Embryonic facial prominence (tissue), 1 donor: ENCODE measurements around the gene ZNF652.
"Not testable (repeated sequence)": the region's sequence is repeated elsewhere in the genome, so short reads cannot be mapped to it uniquely, and the experiment has no call there.

Experiments used
- DNase-seq: peaks from one replicate; pipeline ENCODE4 v3.0.0-alpha.2; 2016; ENCODE audit errors: extremely low spot score

ZNF652 gene

GRCh38 chr17:49386373-49386772, 24.3 kb upstream of the ZNF652 start:
- DNase-seq: no peak

- no peak for DNase-seq
Measured at GRCh38 chr17:49384951-49385350, 22.9 kb upstream of the ZNF652 start.

- DNase-seq: no peak
Measured at GRCh38 chr17:49383060-49383459, 21.0 kb upstream of the ZNF652 start.

DNA sequence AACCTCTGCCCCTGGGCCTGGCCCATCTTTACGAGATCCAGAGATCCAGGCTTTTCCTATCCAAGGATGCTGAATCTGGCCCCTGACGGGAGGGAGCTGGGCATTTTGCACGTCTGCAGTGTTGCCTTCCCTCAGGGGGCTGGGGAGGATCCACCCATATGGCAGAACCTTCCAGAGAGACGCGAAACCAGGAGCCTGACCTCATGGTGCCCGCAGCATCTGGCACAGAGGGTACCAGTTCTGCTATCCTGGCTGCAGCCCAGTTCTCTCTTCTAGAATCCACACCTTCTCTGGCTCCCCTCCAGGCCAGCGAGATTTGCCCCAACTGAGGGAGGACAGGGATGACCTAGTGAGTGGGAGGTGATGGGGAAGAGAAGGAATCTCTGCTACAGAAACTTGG, 20.5 kb upstream of the ZNF652 start:
- no peak for DNase-seq

GRCh38 chr17:49381793-49382192, 19.7 kb upstream of the ZNF652 start:
- DNase-seq: no peak

DNA sequence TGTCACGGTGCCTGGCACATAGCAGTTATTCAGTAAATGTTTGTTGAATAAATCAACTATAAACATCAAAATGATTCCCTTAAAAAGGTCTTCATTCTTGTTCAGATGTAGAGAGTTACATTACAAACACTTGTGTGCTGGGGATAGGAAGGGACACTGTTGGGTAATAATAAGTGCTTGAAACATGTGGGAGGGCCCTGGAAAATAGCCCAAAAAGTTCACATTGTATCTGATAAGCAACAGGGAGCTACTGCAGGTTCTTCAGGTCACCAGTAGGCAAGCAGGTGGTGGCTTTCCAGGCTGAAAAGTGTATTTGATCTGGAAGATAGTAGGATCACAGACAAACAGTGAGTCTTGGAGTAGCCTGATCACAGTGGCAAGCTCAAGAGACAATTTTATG, 19.0 kb upstream of the ZNF652 start:
- DNase-seq: no peak

GRCh38 chr17:49379926-49380325, 17.9 kb upstream of the ZNF652 start:
- DNase-seq: no peak

DNA sequence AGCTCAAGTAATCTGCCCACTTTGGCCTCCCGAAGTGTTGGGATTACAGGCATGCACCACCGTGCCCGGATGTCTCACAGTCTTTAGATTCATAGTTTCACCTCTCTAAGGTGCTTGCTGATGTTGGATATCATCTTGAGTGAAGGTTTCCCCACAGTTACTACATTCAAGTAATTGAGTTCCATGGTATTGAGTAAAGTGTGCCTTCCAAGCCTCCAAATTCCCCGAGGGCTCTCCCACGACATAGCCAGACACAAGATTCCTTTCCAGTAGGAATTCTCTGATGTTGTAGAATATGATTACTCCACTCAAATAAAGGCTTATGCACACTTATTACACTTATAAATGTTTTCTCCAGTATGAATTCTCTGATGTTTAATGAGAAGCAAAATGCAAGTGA, 16.3 kb upstream of the ZNF652 start:
- no peak for DNase-seq

DNA sequence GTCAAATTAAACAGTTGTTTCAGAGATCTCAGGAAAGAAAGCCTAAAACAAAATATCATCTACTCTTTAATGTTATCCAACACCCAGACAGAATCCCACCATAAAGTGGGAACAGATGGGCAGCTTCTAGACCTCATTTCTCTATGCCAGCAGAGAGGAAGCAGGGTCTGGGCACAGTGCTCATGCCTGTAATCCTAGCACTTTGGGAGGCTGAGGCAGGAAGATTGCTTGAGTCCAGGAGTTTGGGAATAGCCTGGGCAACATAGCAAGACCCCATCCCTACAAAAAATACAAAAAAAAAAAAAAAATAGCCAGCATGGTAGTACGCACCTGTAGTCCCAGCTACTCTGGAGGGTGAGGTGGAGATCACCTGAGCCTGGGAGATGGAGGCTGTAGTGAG, 13.5 kb upstream of the ZNF652 start:
- DNase-seq: no peak

- DNase-seq: no peak
Measured at GRCh38 chr17:49373115-49373514, 11.1 kb upstream of the ZNF652 start.

- no peak for DNase-seq
Measured at GRCh38 chr17:49372425-49372824, 10.4 kb upstream of the ZNF652 start.

DNA sequence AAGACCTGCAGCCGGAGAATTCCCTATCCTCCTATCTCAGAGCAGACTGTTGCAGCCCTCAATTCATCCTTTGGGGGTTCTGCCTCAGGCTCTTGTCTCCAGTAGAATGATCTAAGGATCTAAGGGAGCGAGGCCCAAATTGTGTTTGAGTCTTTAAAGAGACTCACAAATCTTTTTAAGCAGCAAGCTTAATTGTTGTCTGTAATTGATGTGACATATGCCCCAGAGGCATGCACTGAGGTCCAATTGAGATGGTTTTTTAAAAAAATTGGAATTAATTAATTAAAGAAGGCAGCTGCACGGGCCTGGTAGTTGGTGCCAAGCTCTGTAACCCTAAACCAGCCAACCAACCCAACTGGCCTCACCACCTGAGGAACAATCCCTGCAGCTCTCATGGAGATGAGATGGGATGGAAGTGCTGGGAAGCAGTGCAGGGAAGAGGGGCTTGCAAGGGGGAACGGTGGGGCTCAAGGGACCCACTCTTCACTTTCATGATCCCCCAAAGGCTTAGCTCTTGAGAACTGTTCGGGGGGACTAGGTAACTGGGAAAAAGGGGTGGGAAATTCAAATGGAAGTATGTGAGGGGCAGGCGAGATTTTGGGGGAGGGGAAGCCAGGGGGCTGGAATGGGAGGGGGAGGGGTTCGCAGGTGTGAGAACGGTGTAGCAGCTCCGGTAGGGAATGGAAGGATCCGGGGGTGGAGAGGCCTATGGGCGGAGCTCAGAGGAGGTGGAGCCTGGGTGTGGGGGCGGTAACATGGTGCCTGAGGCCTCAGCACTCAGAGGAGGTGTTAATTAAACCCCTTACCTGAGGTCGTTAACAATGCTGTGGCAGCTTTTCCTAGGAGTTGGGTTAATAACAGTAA, 9.2 kb upstream of the ZNF652 start:
- DNase-seq: no peak

DNA sequence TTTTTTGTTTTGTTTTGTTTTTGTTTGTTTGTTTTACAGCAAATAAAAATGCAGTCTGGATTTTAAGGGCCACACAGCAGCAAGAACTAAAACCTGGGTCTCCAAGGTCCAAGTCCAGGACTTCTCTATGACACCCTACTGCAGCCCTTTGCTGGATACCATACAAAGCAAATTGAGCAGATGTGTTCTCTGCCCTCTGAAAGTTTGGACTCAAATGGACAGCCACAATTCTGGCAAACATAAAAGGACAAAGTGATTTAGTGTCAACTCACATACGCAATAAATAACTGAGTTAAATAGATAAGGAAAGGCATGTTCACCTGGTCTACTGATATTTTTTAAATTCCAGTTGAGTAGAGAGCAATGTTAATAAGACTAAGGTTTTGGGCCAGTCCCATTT, 7.7 kb upstream of the ZNF652 start:
- DNase-seq: no peak

DNA sequence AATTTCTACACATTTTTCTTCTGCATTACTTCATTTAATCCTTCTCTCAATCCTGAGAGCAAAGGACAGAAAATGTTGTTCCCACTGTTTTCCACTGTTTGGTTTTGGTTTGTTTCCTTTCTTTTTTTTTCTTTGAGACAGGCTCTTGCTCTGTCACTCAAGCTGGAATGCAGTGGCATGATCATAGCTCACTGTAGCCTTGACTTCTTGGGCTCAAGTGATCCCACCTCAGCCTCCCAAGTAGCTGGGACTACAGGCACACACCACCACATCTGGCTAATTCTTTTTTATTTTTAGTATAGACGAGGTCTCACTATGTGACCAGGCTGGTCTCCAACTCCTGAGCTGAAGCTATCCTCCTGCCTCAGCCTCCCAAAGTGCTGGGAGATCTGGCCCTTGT, 7.0 kb upstream of the ZNF652 start:
- DNase-seq: no peak

DNA sequence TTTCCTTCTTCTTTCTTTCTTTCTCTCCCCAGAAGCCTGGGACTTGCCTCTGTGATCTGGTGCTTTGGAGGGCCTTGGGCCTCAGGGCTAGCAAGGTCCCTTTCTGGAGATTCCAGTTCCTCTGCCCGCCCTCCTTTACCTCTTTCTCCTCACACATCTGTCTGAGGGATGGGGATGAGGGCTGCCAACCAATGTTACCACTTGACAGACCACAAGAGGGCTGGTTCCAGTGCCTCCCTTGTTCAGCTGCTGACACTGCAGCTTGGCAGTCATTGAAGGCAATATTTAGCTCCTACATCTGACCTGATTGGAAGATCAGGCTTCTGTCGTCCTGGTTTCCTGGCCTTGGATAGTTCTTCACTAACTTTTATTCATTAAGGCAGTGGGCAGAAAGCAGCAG, 3.6 kb upstream of the ZNF652 start:
- no peak for DNase-seq

GRCh38 chr17:49365126-49365525, 3.1 kb upstream of the ZNF652 start:
- not testable (repeated sequence) for DNase-seq

- no peak for DNase-seq
Measured at GRCh38 chr17:49364119-49364518, 2.1 kb upstream of the ZNF652 start.

GRCh38 chr17:49363251-49363650, 1.2 kb upstream of the ZNF652 start:
- DNase-seq: no peak

GRCh38 chr17:49362723-49363117, 670 bp upstream of the ZNF652 start:
- DNase-seq: no peak

GRCh38 chr17:49361129-49361901, 735 bp downstream of the ZNF652 start:
- no peak for DNase-seq

- DNase-seq: no peak
Measured at GRCh38 chr17:49360796-49361128, 1.3 kb downstream of the ZNF652 start.

DNA sequence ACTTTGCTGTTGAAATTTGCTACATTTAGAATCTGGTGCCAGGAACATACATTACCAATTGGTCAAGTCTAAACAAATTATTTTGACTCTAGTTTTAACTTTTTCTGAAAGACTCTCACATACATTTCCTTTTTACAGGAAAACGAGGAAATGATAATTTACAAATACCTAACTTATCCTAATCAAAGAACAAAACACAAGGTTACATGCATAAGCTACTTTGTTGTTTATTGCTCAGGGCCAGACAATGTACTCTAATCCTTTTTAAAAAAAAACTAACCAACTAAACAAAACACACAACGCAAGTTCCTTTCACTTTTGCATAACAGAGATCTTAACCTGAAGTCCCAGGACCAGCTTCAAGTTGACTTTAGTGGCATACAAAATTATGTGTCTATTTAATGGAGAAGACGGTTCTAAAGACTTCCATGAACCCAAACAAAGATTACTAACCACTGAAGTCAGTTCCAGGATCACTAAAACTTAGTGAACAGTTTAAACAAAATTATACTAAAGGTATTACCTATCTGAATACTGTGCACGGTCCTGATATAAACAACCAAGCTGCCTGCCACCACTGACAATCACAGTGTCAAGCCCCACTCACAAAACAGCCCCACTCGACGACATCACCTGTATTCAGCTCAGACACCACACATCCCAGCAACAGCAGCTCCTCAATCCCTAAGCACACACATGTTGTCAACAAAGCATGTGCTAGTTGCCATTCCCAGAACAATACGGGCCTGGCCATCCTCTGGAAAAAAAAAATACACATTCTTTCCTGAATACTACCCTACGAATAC, 1.9 kb downstream of the ZNF652 start:
- DNase-seq: no peak
